DND-41 (cell line): ENCODE data around the gene DLEU7.

Experiments used
- CTCF ChIP-seq: IDR thresholded peaks from 2 replicates; pipeline ENCODE4 v1.5.1; 2012; ENCODE audit warnings: borderline replicate concordance, low read length, moderate library complexity, mild to moderate bottlenecking; ENCODE audit not compliant: poor library complexity, severe bottlenecking; ENCODE audit errors: extremely low read depth
- EZH2 ChIP-seq: IDR thresholded peaks from 3 replicates; pipeline ENCODE4 v1.6.1; 2012; ENCODE audit warnings: borderline replicate concordance, low read depth, mild to moderate bottlenecking, moderate library complexity, low read length, inconsistent platforms; ENCODE audit not compliant: severe bottlenecking

GRCh38 chr13:50783066-50783465 is 60.4 kb downstream of the DLEU7 start:
- no peak for TF ChIP-seq CTCF
- TF ChIP-seq EZH2: no peak
